ENCODE data around the gene ANKRD13B.

DNA sequence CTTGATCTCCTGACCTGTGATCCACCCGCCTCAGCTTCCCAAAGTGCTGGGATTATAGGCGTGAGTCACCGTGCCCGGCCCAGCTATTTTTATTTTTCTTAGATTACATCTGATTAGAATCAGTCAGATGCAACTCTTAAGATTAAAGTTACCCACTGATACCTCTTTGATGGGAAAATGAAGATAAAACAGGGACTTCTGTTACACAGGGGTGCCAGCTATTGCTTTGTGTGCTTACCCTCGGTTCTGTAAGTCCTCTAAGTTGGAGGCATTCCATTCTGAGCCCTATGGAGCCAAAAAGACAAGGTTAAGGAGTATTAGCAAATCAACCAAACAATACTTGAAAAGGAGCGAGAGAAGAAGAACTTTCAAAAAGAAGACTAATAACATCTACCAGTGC, 62.4 kb downstream of the ANKRD13B start:
- TF ChIP-seq, protein P1, sequence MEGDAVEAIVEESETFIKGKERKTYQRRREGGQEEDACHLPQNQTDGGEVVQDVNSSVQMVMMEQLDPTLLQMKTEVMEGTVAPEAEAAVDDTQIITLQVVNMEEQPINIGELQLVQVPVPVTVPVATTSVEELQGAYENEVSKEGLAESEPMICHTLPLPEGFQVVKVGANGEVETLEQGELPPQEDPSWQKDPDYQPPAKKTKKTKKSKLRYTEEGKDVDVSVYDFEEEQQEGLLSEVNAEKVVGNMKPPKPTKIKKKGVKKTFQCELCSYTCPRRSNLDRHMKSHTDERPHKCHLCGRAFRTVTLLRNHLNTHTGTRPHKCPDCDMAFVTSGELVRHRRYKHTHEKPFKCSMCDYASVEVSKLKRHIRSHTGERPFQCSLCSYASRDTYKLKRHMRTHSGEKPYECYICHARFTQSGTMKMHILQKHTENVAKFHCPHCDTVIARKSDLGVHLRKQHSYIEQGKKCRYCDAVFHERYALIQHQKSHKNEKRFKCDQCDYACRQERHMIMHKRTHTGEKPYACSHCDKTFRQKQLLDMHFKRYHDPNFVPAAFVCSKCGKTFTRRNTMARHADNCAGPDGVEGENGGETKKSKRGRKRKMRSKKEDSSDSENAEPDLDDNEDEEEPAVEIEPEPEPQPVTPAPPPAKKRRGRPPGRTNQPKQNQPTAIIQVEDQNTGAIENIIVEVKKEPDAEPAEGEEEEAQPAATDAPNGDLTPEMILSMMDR (IDR thresholded peaks at IDR 0.05): no peak
- no peak for TF ChIP-seq EZH2 (IDR thresholded peaks at IDR 0.05; ENCODE audit: borderline replicate concordance, insufficient read depth, low read depth, low read length, poor library complexity, severe bottlenecking)
